Brain microvascular endothelial cell (primary cell): ENCODE data around the gene OR52B6.

ENCODE experiments used
- DNase-seq: peaks from one replicate; pipeline ENCODE4 v3.0.0-alpha.2; 2020
- H3K27ac ChIP-seq: fragments of 250-450 bp; sonication (Bioruptor Pico); 2 replicates; pipeline ENCODE4 v1.5.1; 2020; ENCODE audit warnings: mild to moderate bottlenecking, moderate library complexity
- H3K27me3 ChIP-seq: fragments of 250-450 bp; sonication (Bioruptor Pico); replicated peaks from 2 replicates; pipeline ENCODE4 v1.5.1; 2020; ENCODE audit warnings: mild to moderate bottlenecking
- H3K36me3 ChIP-seq: fragments of 250-450 bp; sonication (Bioruptor Pico); replicated peaks from 2 replicates; pipeline ENCODE4 v1.5.1; 2020; ENCODE audit warnings: mild to moderate bottlenecking
- H3K4me3 ChIP-seq: 2 replicates; pipeline ENCODE4 v1.5.1; 2011; ENCODE audit warnings: low read depth, mild to moderate bottlenecking, control low read depth, low read length, moderate library complexity
- in situ Hi-C: cut with HindIII; loops from 2 replicates; pipeline ENCODE4 v1.10.0; 2017; ENCODE audit warnings: low sequenced_read_pairs, low pct_ligation_motif_present
- TF ChIP-seq, protein P1 (sequence below): IDR thresholded peaks from 2 replicates; pipeline ENCODE4 v1.5.1; 2011; ENCODE audit warnings: low read depth, mild to moderate bottlenecking, moderate library complexity, low read length, control low read depth, inconsistent platforms; ENCODE audit errors: missing control alignments

The OR52B6 gene

DNA sequence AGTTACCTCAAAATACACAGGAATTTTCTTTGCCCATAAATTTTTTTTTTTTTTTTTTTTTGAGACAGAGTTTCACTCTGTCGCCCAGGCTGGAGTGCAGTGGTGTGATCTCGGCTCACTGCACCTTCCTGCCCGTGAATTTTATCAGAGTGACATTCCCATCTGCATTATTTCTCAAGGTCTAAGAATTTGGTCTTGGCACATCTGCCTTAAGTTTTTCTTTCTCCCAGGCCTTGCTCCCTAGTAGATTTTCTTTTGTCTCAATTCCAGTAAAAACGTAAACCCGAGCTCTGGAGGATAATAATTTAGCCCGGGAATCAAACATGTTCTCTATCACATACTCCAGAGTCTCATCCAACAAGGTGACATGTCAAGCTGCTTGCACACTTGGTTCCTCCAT lies 28.1 kb downstream of the OR52B6 start:
- H3K27me3 ChIP-seq: no peaks in the 10 kb centered on the region
- no peak overlapping the region for H3K27ac ChIP-seq
- no peak overlapping the region for H3K4me3 ChIP-seq
- in situ Hi-C loops: no loop called here
- H3K36me3 ChIP-seq: no peaks in the 10 kb centered on the region
- TF ChIP-seq, protein P1, sequence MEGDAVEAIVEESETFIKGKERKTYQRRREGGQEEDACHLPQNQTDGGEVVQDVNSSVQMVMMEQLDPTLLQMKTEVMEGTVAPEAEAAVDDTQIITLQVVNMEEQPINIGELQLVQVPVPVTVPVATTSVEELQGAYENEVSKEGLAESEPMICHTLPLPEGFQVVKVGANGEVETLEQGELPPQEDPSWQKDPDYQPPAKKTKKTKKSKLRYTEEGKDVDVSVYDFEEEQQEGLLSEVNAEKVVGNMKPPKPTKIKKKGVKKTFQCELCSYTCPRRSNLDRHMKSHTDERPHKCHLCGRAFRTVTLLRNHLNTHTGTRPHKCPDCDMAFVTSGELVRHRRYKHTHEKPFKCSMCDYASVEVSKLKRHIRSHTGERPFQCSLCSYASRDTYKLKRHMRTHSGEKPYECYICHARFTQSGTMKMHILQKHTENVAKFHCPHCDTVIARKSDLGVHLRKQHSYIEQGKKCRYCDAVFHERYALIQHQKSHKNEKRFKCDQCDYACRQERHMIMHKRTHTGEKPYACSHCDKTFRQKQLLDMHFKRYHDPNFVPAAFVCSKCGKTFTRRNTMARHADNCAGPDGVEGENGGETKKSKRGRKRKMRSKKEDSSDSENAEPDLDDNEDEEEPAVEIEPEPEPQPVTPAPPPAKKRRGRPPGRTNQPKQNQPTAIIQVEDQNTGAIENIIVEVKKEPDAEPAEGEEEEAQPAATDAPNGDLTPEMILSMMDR: no peak
- DNase-seq: no peak

DNA sequence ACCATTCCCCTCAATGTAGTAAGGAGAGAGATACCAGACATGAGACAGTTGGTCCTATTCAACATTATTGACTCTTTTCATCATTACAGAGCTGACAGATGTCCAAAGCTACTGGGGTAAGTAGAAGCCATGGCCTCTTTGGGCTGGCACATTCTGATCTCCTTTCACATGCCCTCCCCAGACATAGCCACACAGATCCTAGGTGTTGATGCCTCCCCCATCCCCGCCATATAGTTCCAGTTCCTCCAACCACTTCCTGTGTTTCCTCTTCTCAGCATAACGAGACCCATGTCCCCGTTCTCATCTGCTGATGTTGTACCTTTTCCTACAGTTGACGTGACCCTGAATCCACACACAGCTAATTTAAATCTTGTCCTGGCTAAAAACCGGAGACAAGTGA lies 29.8 kb downstream of the OR52B6 start:
- Histone ChIP-seq H3K4me3 (no peak overlapping the region), H3K27ac (no peak overlapping the region), H3K36me3 (no peaks in the 10 kb centered on the region), H3K27me3 (no peaks in the 10 kb centered on the region)
- TF ChIP-seq, protein P1: no peak
- DNase-seq: no peak
- in situ Hi-C loops: no loop called here

- TF ChIP-seq, protein P1: peak; percentile 7
- no peak for DNase-seq
- Histone ChIP-seq H3K4me3 (no peak overlapping the region), H3K27me3 (no peaks in the 10 kb centered on the region), H3K36me3 (no peaks in the 10 kb centered on the region), H3K27ac (no peak overlapping the region)
- in situ Hi-C loops: no loop called here
Observed at GRCh38 chr11:5611627-5612026, 30.9 kb downstream of the OR52B6 start.

GRCh38 chr11:5618807-5619206 lies 38.1 kb downstream of the OR52B6 start:
- H3K36me3 ChIP-seq: no peaks in the 10 kb centered on the region
- TF ChIP-seq, protein P1: no peak
- H3K27ac ChIP-seq: peak overlapping the region; percentile 94
- no peaks in the 10 kb centered on the region for H3K27me3 ChIP-seq
- peak; percentile 89 for DNase-seq
- H3K4me3 ChIP-seq: no peak overlapping the region
- in situ Hi-C loops: no loop called here

- DNase-seq: peak; percentile 90
- TF ChIP-seq, protein P1: no peak
- H3K27ac ChIP-seq: peak overlapping the region; percentile 94
- H3K4me3 ChIP-seq: peak overlapping the region; percentile 16
- in situ Hi-C loops: no loop called here
- no peaks in the 10 kb centered on the region for H3K27me3 ChIP-seq
- H3K36me3 ChIP-seq: no peaks in the 10 kb centered on the region
Observed at GRCh38 chr11:5620651-5621521, 40.2 kb downstream of the OR52B6 start.
